MM.1S (cell line): ENCODE results near the gene RBKS.

Experiments used
- EZH2 ChIP-seq: fragments of 300-600 bp; sonication (generic); optimal IDR thresholded peaks from 2 replicates; pipeline ENCODE3; 2017; ENCODE audit warnings: low read depth, mild to moderate bottlenecking, antibody characterized with exemption, low read length, mixed read lengths
- EZH2phosphoT487 ChIP-seq: fragments of 300-600 bp; sonication (generic); IDR thresholded peaks from 2 replicates; pipeline ENCODE4 v1.6.1; 2018; ENCODE audit warnings: antibody characterized with exemption, low read length
- TF ChIP-seq, protein P1 (sequence below): fragments of 300-600 bp; sonication (generic); IDR thresholded peaks from 2 replicates; pipeline ENCODE4 v1.5.1; 2016; ENCODE audit warnings: antibody characterized with exemption, low read length, mixed read lengths

DNA sequence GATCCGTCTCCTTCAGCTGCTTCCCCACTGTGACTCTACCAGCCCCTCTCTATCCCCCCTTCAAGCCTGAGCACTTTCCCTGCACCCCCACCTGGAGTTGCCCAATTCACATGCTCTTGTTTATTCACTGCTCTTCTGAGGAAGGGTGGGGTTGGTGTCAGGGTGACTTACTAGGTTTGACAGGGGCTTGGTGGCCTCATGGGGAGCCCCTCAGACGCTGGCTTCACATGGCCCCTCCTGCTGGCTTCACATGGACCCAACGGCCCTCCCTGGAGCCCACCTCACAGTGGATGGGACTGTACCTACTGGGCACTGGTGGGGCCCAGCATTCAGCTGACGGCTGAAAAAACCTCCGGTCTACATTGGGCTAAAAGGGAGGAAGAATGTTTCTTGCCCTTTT lies 135.4 kb downstream of the RBKS start:
- TF ChIP-seq EZH2 (no peak), EZH2phosphoT487 (no peak)
- TF ChIP-seq, protein P1, sequence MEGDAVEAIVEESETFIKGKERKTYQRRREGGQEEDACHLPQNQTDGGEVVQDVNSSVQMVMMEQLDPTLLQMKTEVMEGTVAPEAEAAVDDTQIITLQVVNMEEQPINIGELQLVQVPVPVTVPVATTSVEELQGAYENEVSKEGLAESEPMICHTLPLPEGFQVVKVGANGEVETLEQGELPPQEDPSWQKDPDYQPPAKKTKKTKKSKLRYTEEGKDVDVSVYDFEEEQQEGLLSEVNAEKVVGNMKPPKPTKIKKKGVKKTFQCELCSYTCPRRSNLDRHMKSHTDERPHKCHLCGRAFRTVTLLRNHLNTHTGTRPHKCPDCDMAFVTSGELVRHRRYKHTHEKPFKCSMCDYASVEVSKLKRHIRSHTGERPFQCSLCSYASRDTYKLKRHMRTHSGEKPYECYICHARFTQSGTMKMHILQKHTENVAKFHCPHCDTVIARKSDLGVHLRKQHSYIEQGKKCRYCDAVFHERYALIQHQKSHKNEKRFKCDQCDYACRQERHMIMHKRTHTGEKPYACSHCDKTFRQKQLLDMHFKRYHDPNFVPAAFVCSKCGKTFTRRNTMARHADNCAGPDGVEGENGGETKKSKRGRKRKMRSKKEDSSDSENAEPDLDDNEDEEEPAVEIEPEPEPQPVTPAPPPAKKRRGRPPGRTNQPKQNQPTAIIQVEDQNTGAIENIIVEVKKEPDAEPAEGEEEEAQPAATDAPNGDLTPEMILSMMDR, result no peak
